GM18508 (cell line): Measurements from ENCODE around the gene LDLRAD4.
"Not testable (repeated sequence)": the region's sequence is repeated elsewhere in the genome, so short reads cannot be mapped to it uniquely, and the experiment has no call there.

Experiments used
- ATAC-seq: cut with Tn5 transposase; IDR thresholded peaks from one replicate; pipeline ENCODE4 v1.9.1; 2021; ENCODE audit warnings: moderate number of reproducible peaks; ENCODE audit not compliant: insufficient read depth, unreplicated experiment

LDLRAD4 gene

DNA sequence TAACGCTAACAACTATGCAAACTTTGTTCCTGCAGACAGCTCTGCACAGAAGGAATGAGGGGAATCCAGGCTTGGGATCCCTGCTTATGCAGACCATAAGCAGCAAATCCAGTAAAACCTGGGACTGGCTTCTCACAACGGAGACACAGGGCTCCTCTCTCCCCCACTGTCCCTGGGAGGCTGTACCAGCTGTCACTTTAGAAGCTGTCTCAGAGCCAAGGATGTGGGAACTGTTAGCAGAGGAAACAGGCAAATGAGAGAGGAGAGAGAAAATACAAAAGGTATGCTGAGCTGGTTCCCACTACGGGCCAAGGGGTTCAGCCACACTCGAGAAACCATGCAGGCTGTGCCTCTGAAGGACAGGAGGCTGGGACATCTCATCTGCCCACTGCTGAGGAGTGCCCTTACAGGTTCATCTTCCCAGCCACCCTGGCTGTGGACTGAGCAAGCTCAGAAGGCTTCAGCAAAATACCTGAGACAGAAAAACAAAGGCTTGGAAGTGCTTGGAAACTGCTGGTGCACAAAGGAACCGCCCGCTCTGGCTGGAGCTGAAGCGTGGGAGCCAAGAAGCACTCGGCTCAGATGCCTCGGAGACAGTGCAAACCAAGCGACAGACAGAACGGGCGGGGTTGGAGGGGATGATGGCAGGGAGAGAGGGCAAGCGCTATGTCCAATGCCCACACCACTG is 435.3 kb downstream of the LDLRAD4 start:
- ATAC-seq, result no peak

DNA sequence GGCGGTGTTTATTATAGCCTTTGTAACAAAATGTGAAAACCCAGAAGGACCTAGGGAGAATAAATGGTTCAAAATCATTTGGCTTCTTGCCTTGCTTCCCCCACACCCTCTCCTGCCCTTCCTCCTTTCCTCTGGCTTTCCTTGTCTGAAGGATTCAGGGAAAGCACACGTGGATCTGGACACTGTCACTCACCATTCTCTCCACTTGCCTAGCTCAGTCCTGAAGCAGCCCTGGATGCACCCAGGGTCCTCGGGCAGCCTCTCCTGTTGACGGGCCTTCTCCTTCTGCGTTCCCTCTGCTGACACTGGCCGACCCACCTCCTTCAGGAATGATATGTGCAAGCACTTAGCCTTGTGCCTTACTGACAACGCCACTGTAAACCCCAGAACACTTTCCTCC is 439.4 kb downstream of the LDLRAD4 start:
- no peak for ATAC-seq

DNA sequence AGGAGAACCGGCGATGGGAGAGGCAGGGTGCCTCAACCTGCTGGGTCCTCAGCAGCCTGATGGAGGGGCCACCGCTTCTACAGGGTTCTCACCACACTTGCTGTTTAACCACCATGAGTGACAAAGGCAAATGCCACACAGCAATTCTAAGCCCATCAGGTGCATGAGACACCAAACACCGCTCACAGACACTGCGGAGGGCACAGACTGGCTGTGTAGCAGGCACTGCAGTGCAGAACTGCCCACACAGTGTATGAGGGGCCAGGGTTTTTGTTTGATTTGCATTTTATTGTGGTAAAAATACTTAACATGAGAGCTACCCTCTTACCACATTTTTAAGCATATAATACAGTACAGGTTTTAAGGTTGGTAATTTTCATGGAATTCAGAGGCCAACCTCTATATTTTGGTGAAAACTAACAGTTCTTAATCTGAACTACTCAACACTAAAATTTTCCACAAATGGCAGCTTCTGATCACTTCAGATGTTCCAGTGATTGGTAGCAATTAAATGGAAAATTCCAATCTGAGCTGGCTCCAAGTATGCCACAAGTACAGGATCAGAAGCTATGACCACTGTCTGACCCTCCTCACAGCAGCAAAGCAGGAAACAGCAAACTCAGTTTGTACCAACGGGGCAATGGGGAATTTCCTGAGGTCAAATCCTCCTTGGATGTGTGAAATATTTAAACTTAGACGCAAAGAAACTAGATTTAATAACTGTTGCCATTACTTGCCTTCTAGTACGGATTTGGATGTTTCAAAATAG is 440.1 kb downstream of the LDLRAD4 start:
- ATAC-seq, result no peak

DNA sequence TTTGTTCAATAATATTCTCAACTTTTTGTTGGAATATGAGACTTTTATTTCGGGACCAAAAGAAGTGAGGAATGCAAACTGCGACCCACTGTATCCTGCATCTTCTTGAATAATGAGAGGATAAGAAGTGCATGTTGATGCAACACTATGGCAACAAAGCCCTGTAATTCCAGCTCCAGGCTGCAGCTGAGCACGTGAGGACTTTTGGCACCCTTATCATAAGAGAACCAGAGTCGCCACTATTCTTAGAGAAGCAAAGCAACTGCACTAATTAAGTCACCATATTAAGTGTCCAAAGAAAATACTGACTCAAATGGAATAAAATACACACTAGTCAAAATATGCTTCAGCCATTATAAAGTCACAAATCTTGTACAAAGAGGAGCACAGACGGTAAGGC is 441.9 kb downstream of the LDLRAD4 start:
- no peak for ATAC-seq

- ATAC-seq, result no peak
Observed at GRCh38 chr18:13661051-13661778, 442.7 kb downstream of the LDLRAD4 start.

DNA sequence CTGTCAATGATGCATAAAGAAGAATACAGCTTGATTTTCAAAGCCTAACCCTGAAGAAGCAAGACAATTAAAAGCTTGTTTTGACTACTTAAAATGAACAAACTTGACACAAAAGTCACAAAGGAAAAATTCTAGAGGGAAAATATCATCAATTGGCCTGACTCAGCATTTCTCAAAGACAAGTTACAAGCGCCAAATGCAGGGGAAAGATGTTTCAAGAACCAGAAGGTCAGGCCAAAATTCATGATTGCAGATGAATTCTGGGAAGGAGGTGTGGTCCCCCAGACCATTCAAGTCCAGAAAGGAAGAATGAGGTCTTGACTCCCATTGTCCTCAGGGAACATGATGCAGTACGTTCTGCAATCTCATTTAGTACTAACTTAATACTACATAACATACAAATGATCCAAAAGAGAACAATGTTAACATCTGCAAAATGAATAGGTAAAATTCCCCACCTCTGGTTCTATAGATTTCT is 443.3 kb downstream of the LDLRAD4 start:
- no peak for ATAC-seq

DNA sequence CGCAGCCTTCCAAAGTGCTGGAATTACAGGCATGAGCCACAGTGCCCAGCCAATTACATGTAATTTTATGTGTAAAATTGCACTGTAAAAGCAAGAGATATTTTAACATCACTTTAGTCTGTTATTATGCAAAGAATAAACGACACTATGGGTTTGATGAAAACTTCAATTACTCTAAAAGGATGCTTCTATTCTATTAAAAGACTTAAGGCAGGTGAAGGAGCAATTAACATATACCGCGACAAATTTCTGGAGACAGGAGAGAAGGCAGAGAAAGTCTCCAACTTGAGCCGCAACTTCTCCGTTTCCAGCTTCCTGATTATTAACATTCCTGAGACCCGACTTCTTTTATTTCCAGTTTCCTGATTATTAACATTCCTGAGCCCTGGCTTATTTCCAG is 454.1 kb downstream of the LDLRAD4 start:
- no peak for ATAC-seq

DNA sequence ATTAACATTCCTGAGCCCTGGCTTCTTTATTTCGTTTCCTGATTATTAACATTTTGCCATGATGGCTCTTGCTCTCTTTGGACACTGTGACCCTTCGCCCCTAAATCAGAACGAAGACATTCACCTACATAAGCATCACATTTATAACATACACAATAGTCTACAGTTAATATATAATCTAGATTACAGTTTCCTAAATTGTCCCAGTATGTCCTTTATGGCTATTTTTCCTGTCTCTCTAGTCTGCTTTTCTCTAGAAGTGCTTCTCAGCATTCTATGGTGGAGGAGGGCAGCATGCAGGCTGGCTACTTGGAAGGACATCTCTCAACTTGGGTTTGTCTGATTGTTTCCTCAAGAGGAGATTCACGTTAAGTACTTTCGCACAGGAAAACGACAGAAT is 457.9 kb downstream of the LDLRAD4 start:
- ATAC-seq, result no peak

DNA sequence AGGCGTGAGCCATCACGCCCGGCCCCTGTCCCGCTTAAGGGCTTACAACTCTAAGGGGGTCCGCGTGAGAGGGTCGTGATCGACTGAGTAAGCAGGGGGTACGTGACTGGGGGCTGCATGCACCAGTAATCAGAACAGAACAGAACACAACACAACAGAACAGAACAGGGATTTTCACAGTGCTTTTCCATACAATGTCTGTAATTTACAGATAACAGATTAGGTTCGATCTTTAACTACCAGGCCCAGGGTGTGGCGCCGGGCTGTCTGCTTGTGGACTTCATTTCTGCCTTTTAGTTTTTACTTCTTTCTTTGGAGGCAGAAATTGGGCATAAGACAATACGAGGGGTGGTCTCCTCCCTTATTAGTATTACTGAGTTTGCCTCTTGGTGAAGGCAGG is 458.8 kb downstream of the LDLRAD4 start:
- ATAC-seq, result not testable (repeated sequence)

DNA sequence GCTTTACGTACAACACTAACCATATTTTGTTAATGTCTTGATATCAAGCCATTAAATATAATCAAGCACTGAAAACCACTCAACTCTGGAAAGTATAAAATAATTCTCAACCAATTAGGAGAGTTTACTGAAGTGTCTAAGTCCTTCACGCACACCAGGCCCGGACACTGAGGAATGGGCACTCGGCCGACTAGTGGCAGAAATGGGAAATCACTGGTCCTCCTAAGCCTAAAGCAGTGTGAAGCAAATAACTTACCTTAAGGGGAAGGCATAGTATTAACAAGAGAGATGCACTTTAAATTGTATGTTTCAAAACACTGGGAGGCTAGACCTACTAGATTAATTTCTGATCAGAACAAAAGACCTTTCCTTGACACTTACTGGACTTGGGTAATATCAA is 462.1 kb downstream of the LDLRAD4 start:
- no peak for ATAC-seq

DNA sequence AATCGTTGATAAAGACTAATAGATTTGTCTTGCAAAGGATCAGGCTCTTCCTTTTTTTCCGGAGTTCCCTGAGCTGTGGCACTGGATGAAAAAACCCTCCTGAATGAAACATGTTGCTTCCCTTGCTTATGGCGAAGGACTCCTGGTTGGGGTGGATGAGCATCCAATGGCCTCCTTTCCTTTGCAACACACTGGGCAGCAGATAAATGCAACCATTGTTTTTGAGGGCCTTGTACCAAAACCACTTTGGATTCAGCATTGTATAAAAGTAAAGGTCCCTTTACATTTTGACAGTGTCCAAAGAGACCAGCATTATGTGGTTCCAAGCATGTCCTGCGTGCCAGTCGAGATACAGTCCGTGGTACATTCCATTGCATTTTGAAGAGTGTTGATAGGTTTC is 463.1 kb downstream of the LDLRAD4 start:
- ATAC-seq, result no peak

DNA sequence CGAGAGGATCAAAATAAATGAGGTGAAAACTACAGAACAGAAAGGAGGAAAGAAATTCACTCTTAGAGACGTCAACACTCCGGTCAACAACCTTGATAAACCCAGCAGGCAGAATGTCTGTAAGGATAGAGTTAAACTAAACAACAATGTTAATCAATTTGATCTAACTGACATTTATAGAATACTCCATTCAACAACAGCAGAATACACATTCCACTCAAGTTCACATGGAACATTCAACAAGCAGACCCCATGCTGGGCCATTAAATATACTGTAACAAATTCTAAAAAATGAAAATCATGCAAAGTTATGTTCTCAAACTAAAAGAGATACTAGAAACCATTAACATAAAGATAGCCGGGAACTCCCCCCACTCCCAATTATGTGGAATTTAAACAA is 466.0 kb downstream of the LDLRAD4 start:
- ATAC-seq, result no peak

DNA sequence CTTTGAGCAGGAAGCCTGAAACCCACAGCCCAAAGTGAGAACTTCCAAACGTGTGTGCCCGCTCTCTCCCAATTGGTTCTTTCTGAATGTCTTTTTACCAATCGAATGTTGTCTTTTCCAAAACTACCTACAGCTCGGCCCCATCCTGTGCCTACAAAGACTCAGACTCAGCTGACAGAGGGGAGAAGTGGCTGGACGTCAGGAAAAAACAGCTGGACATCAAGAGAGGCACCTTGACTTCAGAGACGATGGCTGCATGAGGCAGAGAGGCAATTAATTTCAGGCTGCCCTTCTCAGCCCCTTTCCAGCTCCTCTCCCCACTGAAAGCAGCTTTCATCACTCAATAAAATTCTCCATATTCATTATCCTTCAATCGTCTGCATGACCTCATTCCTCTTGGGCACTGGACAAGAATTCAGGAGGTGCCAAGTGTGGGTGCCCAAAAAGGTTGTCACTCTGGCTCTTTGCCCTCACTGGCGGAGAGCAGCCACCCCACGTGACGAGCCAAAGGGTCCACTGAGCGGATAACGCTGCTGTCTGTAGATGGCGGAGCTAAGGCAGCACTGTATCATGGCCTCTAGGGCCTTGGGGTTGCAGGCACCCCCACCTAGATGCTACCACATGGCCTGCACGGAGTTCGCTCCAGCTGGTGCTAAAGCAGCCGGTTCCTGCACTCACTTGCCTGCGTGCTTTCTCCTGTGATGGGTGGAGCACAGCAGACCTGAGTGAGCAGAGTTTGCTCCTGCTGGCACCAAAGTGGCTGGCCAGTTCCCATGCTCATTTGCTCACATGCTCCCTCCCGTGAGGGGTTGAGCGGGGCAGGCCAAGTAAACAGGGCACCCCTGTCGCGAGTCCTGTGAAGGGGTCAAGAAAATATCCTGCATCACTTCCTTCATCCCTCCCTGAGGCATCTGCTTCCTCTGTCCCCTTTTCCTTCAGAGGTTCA is 469.9 kb downstream of the LDLRAD4 start:
- ATAC-seq, result no peak

DNA sequence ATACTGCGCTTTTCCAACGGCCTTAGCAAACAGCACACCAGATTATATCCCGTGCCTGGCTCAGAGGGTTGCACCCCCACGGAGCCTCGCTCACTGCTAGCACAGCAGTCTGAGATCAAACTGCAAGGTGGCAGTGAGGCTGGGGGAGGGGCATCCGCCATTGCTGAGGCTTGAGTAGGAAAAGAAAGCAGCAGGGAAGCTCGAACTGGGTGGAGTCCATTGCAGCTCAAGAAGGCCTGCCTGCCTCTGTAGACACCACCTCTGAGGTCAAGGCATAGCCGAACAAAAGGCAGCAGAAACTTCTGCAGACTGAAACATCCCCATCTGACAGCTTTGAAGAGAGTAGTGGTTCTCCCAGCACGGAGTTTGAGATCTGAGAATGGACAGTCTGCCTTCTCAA is 471.5 kb downstream of the LDLRAD4 start:
- not testable (repeated sequence) for ATAC-seq

DNA sequence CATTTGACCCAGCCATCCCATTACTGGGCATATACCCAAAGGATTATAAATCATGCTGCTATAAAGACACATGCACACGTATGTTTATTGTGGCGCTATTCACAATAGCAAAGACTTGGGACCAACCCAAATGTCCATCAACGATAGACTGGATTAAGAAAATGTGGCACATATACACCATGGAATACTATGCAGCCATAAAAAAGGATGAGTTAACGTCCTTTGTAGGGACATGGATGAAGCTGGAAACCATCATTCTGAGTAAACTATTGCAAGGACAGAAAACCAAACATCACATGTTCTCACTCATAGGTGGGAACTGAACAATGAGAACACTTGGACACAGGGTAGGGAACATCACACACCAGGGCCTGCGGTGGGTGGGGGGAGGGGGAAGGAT is 476.8 kb downstream of the LDLRAD4 start:
- not testable (repeated sequence) for ATAC-seq

- ATAC-seq, result no peak
Observed at GRCh38 chr18:13696961-13697360, 478.4 kb downstream of the LDLRAD4 start.

DNA sequence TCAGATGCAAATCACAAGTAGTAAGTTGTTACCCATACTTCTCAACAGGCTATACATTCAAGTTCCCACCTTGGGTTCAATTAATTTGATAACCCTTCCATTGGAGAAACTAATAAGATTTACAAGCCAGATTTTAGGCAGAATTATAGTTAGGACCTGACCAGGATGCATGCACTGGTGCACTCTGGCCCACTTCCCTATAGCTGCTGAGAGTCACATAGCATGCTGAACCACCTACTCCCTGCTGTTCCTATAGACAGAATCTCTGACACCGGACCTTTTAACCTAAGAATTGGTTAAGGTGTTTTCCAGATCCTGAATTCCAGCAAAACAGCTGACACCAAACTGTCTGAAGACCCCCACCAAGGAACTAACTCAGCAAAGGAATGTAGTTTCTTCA is 481.6 kb downstream of the LDLRAD4 start:
- no peak for ATAC-seq
